Muscle layer of duodenum (tissue), 2 donors: ENCODE data around the gene MTMR4.

Experiments
- H3K27ac ChIP-seq: one replicate; pipeline ENCODE4 v1.7.0; 2013; ENCODE audit warnings: mild to moderate bottlenecking, low read length
- H3K27me3 ChIP-seq: one replicate; pipeline ENCODE4 v1.7.0; 2013; ENCODE audit warnings: low read depth, mild to moderate bottlenecking, control low read depth, low read length
- H3K36me3 ChIP-seq, 2 donors: one replicate each; pipeline ENCODE4 v1.7.0; 2013; ENCODE audit warnings: low read length in 2 of 2, control low read depth in 1 of 2, mild to moderate bottlenecking in 1 of 2; ENCODE audit not compliant: insufficient read depth in 2 of 2, control insufficient read depth in 1 of 2
- H3K4me1 ChIP-seq, 2 donors: one replicate each; pipeline ENCODE4 v1.7.0; 2013; ENCODE audit warnings: low read length in 2 of 2, mild to moderate bottlenecking in 2 of 2, control low read depth in 1 of 2, moderate library complexity in 1 of 2; ENCODE audit not compliant: insufficient read depth in 2 of 2, control insufficient read depth in 1 of 2
- H3K4me3 ChIP-seq, 2 donors: one replicate each; pipeline ENCODE4 v1.7.0; 2013; ENCODE audit warnings: low read length in 2 of 2, low read depth in 1 of 2, mild to moderate bottlenecking in 1 of 2
- H3K9me3 ChIP-seq, 2 donors: one replicate each; pipeline ENCODE4 v1.7.0; 2013; ENCODE audit warnings: low read length in 2 of 2, control low read depth in 1 of 2, mild to moderate bottlenecking in 1 of 2; ENCODE audit not compliant: control insufficient read depth in 1 of 2
- donor health status: healthy.

The MTMR4 gene

DNA sequence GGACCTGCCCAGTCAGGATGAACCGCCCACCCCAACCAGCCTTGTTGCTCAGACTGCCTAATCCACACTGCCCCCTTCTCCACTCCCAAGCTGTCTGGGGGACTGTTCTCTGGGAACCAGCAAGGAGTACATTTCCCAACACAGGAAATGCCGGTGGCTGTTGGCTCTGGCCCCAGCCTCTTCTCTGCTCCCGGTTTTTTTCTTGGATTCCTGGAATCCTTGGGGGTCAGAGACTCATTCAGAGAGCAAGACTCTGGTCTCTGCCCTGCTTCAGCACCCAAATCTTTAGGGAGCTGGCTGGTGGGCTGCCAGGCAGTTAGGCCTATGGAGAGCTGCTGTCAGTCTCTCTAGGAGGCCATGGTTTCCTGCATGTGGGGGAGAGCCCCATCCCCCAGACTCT, 10.8 kb upstream of the MTMR4 start:
- H3K27ac ChIP-seq = peak overlapping the region; percentile 54

DNA sequence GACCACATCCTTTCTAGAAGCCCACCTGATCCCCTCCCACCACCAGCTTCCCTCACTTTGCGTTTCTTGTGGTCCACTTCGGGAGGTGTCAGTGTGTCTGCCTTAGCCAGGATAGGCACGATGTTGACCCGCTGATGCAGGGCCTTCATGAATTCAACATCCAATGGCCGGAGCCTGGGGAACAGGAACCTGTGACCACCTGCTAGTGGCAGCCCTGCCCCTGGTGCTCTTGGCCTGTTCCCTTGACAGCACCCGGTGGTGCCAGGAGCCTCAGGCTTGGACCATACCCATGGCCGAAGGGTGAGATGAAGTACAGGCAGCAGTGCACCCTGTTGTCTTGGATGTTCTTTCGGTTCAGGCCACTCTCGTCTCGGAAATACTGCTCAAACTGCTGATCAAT, 7.2 kb upstream of the MTMR4 start:
- H3K9me3 ChIP-seq = no peaks in the 10 kb centered on the region
- no peak overlapping the region for H3K4me3 ChIP-seq
- no peaks in the 10 kb centered on the region for H3K36me3 ChIP-seq
- H3K4me1 ChIP-seq = peaks cover 7 to 8% of the 10 kb centered on the region in 2 donors
- H3K27me3 ChIP-seq = no peaks in the 10 kb centered on the region
- H3K27ac ChIP-seq = no peak overlapping the region

More for the DNA sequence above, 10.8 kb upstream of the MTMR4 start:
- Histone ChIP-seq H3K27me3 (no peaks in the 10 kb centered on the region), H3K36me3 (no peaks in the 10 kb centered on the region), H3K9me3 (no peaks in the 10 kb centered on the region), H3K4me1 (no peaks in the 10 kb centered on the region), H3K4me3 (no peak overlapping the region)

- no peaks in the 10 kb centered on the region for H3K36me3 ChIP-seq
- no peaks in the 10 kb centered on the region for H3K27me3 ChIP-seq
- H3K4me3 ChIP-seq = no peak overlapping the region
- H3K9me3 ChIP-seq = no peaks in the 10 kb centered on the region
- H3K27ac ChIP-seq = no peak overlapping the region
- H3K4me1 ChIP-seq = peaks cover 9 to 15% of the 10 kb centered on the region in 2 donors
Observed at GRCh38 chr17:58520843-58521430, 6.5 kb upstream of the MTMR4 start.

- Histone ChIP-seq H3K36me3 (no peaks in the 10 kb centered on the region), H3K27me3 (no peaks in the 10 kb centered on the region), H3K27ac (peak overlapping the region; percentile 98), H3K4me1 (peaks cover 20 to 36% of the 10 kb centered on the region in 2 donors), H3K9me3 (no peaks in the 10 kb centered on the region), H3K4me3 (peak overlapping the region; percentile 87 to 97)
Observed at GRCh38 chr17:58517928-58518609, 3.6 kb upstream of the MTMR4 start.

- Histone ChIP-seq H3K4me1 (peaks cover 20 to 36% of the 10 kb centered on the region in 2 donors), H3K27me3 (no peaks in the 10 kb centered on the region), H3K4me3 (peak overlapping the region; percentile 82 to 87), H3K9me3 (no peaks in the 10 kb centered on the region), H3K27ac (peak overlapping the region; percentile 96), H3K36me3 (peaks cover 3 to 4% of the 10 kb centered on the region in 2 donors)
Observed at GRCh38 chr17:58517378-58517927, 3.0 kb upstream of the MTMR4 start.

GRCh38 chr17:58516644-58517377, 2.4 kb upstream of the MTMR4 start:
- H3K4me1 ChIP-seq = peaks cover 20 to 36% of the 10 kb centered on the region in 2 donors
- no peaks in the 10 kb centered on the region for H3K27me3 ChIP-seq
- H3K27ac ChIP-seq = peak overlapping the region; percentile 96
- no peaks in the 10 kb centered on the region for H3K9me3 ChIP-seq
- peaks cover 6 to 7% of the 10 kb centered on the region in 2 donors for H3K36me3 ChIP-seq
- H3K4me3 ChIP-seq = peak overlapping the region; percentile 82 to 87

DNA sequence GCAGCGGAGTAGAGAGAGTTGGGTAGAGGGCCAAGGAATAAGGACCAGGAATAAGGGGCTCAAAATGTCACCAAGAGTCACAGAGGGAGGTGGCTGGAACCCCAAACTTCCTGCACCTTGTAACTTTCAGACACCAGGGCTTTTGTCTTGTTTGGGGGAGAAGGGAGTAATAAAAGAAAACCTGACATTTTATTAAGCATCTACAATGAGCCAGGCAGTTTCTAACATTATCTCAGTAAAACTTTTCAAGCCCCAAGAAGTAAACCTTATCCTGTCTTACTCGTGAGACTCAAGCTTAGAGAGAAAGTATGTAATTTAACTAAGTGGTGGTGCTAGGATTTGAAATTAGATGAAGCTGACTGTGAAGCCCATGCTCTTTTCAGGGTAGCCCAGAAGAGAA, 848 bp upstream of the MTMR4 start:
- H3K27ac ChIP-seq = peak overlapping the region; percentile 71
- no peaks in the 10 kb centered on the region for H3K9me3 ChIP-seq
- peaks cover 21 to 22% of the 10 kb centered on the region in 2 donors for H3K36me3 ChIP-seq
- H3K27me3 ChIP-seq = no peaks in the 10 kb centered on the region
- peak overlapping the region; percentile 52 to 77 for H3K4me3 ChIP-seq
- peaks cover 20 to 36% of the 10 kb centered on the region in 2 donors for H3K4me1 ChIP-seq

GRCh38 chr17:58514770-58515157, 326 bp upstream of the MTMR4 start:
- H3K27me3 ChIP-seq = no peaks in the 10 kb centered on the region
- H3K36me3 ChIP-seq = peaks cover 27% of the 10 kb centered on the region in 2 donors
- H3K4me1 ChIP-seq = peaks cover 20 to 36% of the 10 kb centered on the region in 2 donors
- H3K27ac ChIP-seq = peak overlapping the region; percentile 71
- H3K4me3 ChIP-seq = peak overlapping the region; percentile 52 to 77
- H3K9me3 ChIP-seq = no peaks in the 10 kb centered on the region

GRCh38 chr17:58513267-58513964, 1.0 kb downstream of the MTMR4 start:
- H3K27ac ChIP-seq = peak overlapping the region; percentile 50
- H3K9me3 ChIP-seq = no peaks in the 10 kb centered on the region
- peak overlapping the region; percentile 64 to 77 for H3K4me3 ChIP-seq
- peaks cover 38% of the 10 kb centered on the region in 2 donors for H3K36me3 ChIP-seq
- no peaks in the 10 kb centered on the region for H3K27me3 ChIP-seq
- H3K4me1 ChIP-seq = peaks cover 20 to 36% of the 10 kb centered on the region in 2 donors

DNA sequence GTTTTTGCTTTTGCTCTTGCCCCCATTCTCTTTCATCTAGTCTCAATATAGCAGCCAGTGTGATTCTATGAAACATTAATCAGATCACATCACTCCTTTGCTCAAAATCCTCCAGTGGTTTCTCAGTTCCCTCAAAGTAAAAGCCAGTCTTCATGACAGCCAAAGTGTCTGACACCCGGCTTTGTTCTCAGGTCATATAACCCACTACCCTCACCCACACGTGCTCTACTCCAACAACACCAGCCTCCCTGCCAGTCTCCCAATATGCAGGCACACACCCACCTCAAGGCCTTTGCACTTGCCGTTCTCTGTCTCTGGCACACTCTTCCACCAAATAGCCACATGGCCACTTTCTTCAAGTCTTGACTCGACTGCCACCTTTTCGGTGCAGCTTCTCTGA, 4.4 kb downstream of the MTMR4 start:
- Histone ChIP-seq H3K4me1 (peaks cover 8 to 15% of the 10 kb centered on the region in 2 donors), H3K36me3 (peaks cover 60 to 71% of the 10 kb centered on the region in 2 donors), H3K27me3 (no peaks in the 10 kb centered on the region), H3K27ac (no peak overlapping the region), H3K4me3 (no peak overlapping the region), H3K9me3 (no peaks in the 10 kb centered on the region)
